Transverse colon (tissue), 4 donors: ENCODE measurements around the gene EIF4G2.

Experiments used
- CTCF ChIP-seq, 5 experiments: fragments of 200-600 bp in 3 of 5; fragments of 450-650 bp in 2 of 5; sonication (generic) in 3 of 5; IDR thresholded peaks; 1 replicate in 2 of 5; 2 replicates in 3 of 5; pipeline ENCODE4 v1.5.1; 2016 to 2017; ENCODE audit warnings: antibody characterized with exemption in 5 of 5, inconsistent platforms in 3 of 5, mild to moderate bottlenecking in 2 of 5, moderate library complexity in 1 of 5
- EP300 ChIP-seq: sonication (generic); formaldehyde crosslinking; IDR thresholded peaks from one replicate; pipeline ENCODE4 v1.6.1; 2017; ENCODE audit warnings: antibody characterized with exemption, low read depth
- POLR2A ChIP-seq: fragments of 450-650 bp; IDR thresholded peaks from one replicate; pipeline ENCODE4 v1.6.1; 2016; ENCODE audit warnings: antibody characterized with exemption, mild to moderate bottlenecking, moderate library complexity
- POLR2AphosphoS5 ChIP-seq, 3 donors: sonication (generic); formaldehyde crosslinking; IDR thresholded peaks; one replicate each; pipeline ENCODE4 v1.6.1; 2016; ENCODE audit warnings: antibody characterized with exemption in 3 of 3

- TF ChIP-seq POLR2AphosphoS5 (IDR thresholded peaks at IDR 0.05) (no peak), CTCF (IDR thresholded peaks at IDR 0.05) (no peak), POLR2A (no peak), EP300 (no peak)
Observed at GRCh38 chr11:10829139-10829538, 20.4 kb upstream of the EIF4G2 start.
